GM21360 (cell line): ENCODE measurements around the gene GPR26.
"Not testable (repeated sequence)": the region's sequence is repeated elsewhere in the genome, so short reads cannot be mapped to it uniquely, and the experiment has no call there.

Experiments
- ATAC-seq: cut with Tn5 transposase; IDR thresholded peaks from one replicate; pipeline ENCODE4 v1.9.1; 2021; ENCODE audit warnings: mild to moderate bottlenecking, moderate library complexity; ENCODE audit not compliant: unreplicated experiment

Gene GPR26

GRCh38 chr10:123704076-123704475 lies 37.9 kb downstream of the GPR26 start:
- no peak for ATAC-seq

- ATAC-seq: no peak
These were observed 38.7 kb downstream of the GPR26 start for GRCh38 chr10:123704812-123705211.

- no peak for ATAC-seq
These were observed 40.1 kb downstream of the GPR26 start for GRCh38 chr10:123706236-123706635.

GRCh38 chr10:123715546-123715945 lies 49.4 kb downstream of the GPR26 start:
- ATAC-seq: no peak

- ATAC-seq: no peak
These were observed 51.2 kb downstream of the GPR26 start for GRCh38 chr10:123717336-123717735.

- ATAC-seq: no peak
These were observed 52.4 kb downstream of the GPR26 start for GRCh38 chr10:123718544-123719060.

- ATAC-seq: no peak
These were observed 54.4 kb downstream of the GPR26 start for GRCh38 chr10:123720536-123720935.

- ATAC-seq: no peak
These were observed 55.4 kb downstream of the GPR26 start for GRCh38 chr10:123721441-123722049.

- no peak for ATAC-seq
These were observed 56.2 kb downstream of the GPR26 start for GRCh38 chr10:123722351-123722750.

GRCh38 chr10:123724747-123725146 lies 58.6 kb downstream of the GPR26 start:
- ATAC-seq: no peak

- no peak for ATAC-seq
These were observed 60.2 kb downstream of the GPR26 start for GRCh38 chr10:123726381-123726780.

- ATAC-seq: no peak
These were observed 60.7 kb downstream of the GPR26 start for GRCh38 chr10:123726836-123727235.

GRCh38 chr10:123729523-123729922 lies 63.4 kb downstream of the GPR26 start:
- ATAC-seq: no peak

- ATAC-seq: not testable (repeated sequence)
These were observed 70.8 kb downstream of the GPR26 start for GRCh38 chr10:123736917-123737316.

- ATAC-seq: no peak
These were observed 75.0 kb downstream of the GPR26 start for GRCh38 chr10:123741146-123741545.

- no peak for ATAC-seq
These were observed 75.6 kb downstream of the GPR26 start for GRCh38 chr10:123741711-123742110.

GRCh38 chr10:123742751-123743440 lies 76.7 kb downstream of the GPR26 start:
- no peak for ATAC-seq

- no peak for ATAC-seq
These were observed 77.5 kb downstream of the GPR26 start for GRCh38 chr10:123743441-123744223.

GRCh38 chr10:123744224-123744536 lies 78.0 kb downstream of the GPR26 start:
- no peak for ATAC-seq
